SKM-1 (cell line): ENCODE measurements around the gene MRGPRG.
"Not testable (repeated sequence)": the region's sequence is repeated elsewhere in the genome, so short reads cannot be mapped to it uniquely, and the experiment has no call there.

Experiments used
- DNase-seq: peaks from one replicate; lab custom pipeline; 2025; ENCODE audit not compliant: unreplicated experiment; lab: John Stamatoyannopoulos, UW

MRGPRG gene, protein sequence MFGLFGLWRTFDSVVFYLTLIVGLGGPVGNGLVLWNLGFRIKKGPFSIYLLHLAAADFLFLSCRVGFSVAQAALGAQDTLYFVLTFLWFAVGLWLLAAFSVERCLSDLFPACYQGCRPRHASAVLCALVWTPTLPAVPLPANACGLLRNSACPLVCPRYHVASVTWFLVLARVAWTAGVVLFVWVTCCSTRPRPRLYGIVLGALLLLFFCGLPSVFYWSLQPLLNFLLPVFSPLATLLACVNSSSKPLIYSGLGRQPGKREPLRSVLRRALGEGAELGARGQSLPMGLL

DNA sequence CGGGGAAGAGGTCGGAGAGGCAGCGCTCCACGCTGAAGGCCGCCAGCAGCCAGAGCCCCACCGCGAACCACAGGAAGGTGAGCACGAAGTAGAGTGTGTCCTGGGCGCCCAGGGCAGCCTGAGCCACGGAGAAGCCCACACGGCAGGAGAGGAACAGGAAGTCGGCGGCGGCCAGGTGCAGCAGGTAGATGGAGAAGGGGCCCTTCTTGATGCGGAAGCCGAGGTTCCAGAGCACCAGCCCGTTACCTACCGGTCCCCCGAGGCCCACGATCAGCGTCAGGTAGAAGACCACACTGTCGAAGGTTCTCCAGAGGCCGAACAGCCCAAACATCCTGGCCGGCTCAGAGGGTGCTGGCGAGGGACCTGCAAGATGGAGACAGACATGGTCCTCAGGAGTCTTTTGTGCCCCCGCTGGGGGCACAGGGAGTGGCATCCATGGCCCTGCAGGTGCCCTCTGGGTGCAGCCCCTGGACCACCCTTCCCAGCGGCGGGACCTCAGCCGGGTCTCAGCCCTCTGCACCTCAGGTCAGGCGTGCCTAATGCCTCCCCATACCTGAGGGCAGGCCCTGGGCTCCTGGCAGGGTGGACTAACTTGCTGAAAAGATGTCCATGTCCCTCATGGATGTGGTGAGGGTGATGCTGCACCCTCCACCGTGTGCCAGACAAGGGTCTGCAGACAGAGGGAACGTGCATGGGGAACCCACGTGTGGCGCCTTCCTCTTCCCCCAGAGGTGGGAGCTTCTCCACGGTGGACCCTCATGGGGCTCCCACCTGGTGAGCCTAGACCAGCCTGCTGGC is at the start of gene MRGPRG:
MRGPRG (minus strand) TSS at position 331 of the 798 bp plus-strand sequence; CDS start at position 331, 0 bp downstream.
- DNase-seq: no peak

DNA sequence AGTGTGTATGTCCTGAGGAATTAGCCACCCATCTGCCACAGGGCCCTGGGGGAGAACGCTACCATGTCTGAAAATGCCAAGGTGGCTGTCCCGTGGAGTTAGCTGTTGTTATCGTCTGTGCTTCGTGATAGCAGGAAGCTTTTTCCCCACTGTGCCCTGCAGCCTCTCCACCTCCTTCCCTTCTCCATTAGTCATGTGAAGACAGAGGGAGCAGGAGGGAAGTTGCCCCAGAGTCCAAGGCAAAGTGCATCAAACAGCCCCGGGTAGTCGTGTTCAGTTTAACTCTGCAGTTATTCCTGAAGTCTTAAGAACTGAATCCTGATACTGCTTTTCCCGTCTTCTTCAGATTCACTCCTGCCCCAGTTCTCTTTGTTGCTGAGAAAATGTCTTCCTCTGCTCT is 43.9 kb upstream of the MRGPRG start:
- DNase-seq: not testable (repeated sequence)

DNA sequence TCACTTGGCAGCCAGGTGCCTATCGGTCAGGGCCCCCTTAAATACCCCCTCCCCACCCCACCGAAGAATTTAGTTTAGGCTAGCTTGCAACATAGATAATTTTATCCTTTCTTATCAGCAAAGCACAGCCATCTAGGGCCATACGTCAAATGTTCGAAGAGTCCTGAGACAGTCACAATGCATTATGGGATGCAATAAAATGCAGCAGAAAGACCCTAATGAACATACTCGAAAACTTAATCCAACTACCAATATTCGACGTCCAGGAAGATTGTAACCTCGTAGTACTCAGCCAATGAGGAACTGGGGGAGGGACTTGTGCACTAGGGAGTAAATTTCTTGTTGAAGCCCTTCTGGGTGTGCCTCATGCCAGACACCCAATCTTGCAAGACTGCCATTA is 43.2 kb upstream of the MRGPRG start:
- DNase-seq: not testable (repeated sequence)

DNA sequence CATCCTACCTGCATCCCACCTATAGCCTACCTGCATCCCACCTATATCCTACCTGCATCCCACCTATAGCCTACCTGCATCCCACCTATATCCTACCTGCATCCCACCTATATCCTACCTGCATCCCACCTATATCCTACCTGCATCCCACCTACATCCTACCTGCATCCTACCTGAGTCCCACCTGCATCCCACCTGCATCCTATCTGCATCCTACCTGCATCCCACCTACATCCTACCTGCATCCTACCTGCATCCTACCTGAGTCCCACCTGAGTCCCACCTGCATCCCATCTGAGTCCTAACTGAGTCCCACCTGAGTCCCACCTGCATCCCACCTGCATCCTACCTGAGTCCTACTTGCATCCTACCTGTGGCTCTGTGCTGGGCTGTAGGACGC is 38.9 kb upstream of the MRGPRG start:
- DNase-seq: not testable (repeated sequence)

DNA sequence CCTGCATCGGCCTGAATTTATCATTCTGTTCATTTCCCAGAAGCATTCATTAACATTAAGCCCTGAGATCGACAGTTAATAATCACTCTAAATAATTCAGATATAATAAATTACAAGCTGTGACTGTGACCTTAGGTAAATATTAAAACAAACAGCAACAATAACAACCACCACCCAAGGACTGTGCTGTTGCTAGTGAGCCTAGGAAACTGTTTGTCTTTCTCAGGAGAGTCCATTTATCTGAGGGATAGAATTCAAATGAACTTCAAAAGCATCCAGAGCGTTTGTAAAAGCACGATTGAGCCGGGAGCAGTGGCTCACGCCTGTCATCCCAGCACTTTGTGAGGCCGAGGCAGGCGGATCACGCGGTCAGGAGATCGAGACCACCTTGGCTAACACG is 36.6 kb upstream of the MRGPRG start:
- not testable (repeated sequence) for DNase-seq

DNA sequence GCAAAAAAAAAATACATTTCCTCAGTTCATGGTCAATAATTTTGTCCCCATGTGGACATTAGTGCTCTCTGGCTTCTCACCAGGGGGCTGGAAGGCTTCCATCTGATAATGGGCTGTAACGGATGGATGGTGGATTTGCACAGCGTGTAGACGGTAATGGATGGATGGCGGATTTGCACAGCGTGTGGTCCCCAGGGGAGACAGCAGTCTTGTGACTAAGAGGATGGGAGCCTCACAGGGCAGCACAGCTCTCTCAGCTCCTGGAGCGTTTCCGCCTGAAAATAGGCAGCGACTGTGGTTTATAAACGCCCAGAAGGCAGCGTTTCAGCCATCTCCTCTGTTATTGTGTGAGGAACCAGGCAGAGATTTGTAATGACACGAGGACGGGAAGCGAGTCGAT is 36.2 kb upstream of the MRGPRG start:
- DNase-seq: not testable (repeated sequence)

DNA sequence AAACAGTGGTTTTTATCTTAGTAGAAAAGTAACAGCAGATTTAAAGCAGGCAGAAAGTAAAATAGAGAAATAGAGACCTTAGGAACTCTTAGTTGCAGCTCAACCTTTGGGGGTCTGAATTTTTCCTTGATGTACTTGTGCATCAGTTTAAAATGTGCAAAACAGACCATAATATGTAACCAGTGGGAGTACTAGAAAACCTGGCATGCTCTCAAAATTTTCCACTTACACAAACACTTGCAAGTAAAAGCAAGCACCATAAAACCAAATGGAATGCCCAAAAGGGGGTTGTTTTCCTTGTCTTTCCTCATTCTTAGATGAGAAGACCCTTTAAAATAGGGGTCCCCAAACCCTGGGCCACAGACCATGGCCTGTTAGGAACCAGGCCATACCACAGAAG is 26.5 kb upstream of the MRGPRG start:
- DNase-seq: no peak

DNA sequence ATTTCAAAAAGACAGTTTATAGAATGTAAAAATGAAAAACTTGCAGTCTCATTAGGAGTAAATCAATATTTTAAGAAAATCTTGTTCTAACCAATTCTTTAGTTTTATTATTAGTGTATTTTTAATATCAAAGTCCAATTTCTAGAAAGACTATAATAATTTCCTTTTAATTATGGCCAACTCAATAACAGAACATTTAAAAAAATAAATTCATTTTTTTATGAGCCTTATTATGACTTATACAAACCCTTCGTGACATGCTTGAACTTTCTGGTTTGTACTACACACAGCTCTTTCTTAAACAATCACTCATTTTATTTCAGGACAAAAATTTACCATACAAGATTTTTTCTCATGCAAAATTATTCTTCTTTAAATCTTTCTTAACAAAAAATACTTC is 25.3 kb upstream of the MRGPRG start:
- DNase-seq: no peak

DNA sequence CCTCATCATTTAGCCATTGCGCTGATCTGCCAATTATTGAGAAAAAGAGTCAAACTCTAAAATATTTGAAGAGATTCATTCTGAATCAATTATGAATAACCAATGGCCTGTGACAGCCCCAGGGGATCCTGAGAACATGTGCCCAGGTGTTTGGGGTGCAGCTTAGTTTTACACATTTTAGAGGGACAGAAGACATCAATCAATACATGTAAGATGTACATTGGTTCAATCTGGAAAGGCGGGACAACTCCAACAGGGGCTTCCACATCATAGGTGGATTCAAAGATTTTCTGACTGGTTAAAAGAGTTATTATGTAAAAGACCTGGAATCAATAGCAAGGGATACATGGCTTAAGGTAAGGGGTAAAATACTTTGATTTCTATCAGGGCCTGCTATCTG is 18.5 kb upstream of the MRGPRG start:
- no peak for DNase-seq

DNA sequence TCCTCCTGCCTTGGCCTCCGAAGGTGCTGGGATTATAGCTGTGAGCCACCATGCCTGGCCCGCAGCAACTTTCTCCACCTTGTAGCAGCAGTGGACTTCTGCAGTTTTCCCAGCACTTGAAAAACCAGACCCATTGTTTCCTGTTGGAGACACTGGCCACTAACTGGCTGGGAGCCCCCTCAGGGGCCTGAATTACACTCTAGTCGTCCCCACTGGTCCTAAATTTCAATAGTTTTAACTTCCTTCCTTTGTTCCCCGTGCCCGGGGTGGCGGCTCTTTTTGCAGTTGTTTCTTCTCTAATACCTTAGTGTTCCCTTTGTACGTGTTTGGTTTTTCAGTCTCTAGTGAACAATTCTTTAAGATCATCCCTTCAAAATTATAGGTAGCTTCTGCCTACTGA is 16.2 kb upstream of the MRGPRG start:
- no peak for DNase-seq

DNA sequence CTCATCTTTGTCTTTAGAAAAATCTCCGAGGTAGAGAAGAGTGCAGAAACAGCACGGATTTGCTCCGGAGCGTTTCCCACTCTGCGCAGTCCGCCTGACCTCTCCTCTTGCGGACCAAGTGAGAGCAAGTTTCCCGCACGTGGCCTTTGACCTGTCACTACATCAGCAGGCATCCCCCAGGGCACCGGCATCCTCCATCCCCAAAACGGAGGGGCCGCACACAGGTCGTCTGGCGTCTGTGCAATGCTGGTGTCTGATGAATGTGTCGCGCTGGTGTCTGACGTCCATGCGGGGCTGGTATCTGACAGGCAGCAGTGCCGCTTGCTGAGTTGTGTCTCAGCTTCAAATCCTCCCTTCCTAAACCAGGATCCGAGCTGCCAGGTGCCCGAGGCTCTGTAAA is 14.3 kb upstream of the MRGPRG start:
- DNase-seq: no peak

DNA sequence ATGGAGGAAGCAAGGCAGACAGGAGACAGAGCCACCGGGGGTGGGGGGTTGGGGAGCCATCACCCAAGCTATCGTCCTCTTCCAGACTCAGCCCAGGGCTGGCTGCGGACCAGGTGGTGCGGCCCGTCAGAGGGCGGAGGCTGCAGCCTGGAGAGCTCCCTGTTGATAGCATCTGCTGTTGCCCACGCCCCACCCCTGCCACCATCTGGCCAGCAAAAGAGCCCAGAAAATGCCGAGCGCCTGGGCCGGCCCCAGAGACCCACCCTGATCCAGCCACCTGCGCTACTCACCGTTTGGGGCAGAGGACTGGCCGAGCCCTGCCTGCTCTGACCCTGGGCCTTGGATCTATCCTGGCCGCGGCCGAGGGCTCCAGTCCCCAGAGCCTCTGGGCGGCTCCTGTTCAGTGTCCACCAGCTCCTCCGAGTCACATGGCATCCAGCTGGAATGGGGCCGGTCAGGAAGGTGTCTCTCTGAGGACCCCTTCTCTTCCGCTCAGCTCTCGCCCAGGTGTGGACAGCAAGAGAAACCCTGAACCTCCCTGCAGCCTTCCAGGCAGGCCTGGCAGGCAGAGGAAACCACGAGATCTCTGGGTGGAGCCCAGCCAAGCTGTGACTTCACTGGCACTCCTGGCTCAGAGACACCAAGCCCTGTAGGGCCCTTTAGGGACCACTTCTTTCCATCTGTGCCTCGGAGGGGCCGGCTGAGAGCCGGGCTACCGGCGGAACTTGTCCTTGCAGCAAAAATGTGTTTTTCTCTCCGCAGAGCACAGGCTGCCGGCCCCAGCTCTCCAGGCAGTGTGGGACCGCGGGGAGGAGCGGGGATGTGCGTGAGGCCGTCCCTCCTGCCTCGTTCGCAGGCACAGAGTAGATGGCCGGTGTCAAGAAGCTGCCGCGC is 13.5 kb upstream of the MRGPRG start, which contains the start of gene MRGPRE:
MRGPRE (minus strand) TSS at position 567 of the 894 bp plus-strand sequence. CDS start 3,618 bp downstream, outside the sequence.
- no peak for DNase-seq

DNA sequence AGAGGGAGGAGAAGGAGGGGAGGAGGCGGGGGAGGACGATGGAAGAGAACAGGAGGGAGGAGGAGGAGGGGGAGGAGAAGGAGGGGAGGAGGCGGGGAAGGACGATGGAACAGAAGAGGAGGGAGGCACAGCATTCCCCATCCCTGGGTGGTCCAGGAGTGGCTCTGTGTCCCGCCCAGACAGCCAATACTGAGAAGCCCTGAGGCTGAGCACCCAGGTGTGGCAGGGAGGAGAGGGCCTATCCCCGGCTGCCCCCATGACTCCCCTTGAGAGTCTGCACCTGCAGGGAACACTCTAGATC is 12.9 kb upstream of the MRGPRG start:
- DNase-seq: no peak

DNA sequence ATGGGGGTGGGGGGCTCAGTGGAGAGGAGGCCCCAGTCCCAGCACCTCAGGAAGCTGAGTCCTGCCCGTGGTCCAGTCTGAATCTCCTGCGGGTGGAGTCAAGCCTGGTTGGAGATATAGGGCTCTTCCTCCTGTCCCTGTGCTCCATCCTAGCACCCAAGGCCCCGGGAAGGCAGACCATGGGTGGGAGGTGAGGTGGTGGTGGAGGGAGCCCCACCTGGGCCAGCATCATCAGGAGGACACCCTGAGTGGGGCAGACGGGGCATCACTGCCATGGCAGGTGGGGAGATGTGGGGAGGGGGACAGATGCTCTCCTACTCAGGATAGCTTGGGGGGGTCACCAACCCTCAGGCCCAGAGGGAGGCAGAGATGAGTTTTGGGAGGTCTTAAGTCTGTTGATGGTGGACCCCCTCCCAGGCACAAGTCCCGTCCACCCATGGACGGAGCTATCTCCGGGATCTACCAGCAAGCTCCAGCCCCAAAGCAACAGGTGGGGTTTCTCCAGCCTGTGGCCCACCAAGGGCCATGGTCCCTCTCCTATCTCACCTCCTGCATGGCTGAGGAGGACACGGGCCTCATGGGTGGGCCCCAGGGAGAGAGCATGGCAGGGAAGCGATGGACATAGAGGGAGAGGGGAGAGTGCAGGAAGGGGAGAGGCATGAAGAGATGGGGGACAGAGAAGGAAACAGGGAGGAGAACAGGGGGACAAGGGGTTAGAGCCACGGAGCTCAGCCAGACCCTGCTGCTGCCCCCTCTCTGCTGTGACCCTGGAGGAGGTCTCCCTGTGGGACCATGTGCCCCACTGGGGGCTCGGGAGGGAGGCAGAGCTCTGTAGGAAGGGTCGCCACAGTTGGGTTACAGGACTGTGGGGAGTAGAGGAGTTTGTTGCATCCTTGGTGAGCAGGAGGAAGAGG is 12.3 kb upstream of the MRGPRG start:
- no peak for DNase-seq

DNA sequence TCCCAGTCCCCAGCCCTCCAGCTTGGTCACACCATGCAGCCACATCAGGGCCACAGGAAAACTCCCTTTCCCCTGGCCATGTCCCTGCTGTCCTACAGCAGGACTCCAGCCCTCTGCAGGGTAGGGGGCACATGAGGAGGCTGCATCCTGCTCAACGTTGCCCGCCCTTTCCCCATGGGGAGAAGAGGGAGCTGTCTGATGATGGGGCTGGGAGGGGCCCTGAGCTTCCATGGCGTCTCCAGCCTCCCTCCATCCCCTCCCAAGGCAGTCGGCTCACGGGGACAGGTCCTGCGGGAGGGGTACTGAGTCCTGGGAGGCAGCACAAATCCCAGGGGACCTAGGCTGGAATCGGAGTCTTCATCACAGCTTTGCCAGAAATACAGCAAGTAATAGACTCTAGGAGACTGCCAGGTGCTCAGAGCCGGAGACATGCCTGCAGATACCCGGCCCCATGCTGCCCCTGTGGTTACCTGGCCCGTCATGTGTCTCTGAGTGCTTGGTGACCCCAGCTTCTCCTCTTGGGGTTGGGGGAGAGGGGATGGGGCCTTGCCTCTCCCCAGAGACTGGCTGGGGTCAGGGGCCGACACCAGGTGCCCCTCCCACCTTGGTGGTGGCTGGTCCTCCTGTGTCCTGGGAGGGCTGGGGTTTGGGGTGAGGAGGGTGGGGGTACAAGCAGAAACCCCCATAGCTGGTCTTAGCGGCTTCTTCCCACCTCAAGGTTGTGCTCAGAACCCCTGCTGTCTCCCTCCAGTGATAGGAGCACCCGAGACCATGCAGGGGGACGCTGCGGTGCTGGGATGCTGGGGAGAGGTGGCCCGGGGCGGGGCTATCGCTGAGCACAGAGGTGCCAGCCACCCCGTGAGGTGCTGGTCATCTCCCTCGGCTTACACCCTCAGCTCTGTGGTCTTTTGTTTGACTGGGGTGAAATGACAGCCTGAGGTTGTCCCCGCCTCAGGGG is 11.3 kb upstream of the MRGPRG start:
- no peak for DNase-seq

DNA sequence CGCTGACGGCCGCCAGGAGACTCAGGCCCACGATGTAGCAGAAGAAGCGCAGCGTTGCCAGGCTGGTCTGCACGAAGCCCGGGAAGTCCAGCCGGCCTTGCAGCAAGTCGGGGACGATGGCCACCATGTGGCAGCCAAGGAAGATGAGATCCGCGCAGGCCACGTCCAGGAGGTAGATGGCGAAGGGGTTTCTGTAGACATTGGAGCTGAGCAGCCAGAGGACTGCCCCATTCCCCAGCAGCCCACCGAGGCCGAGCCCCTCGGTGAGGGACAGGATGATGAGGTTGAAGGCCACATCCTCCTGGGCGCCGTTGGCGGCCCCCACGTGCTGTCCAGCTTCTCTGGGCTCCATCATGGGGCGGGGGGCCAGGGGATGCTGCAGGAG is 9.8 kb upstream of the MRGPRG start:
- no peak for DNase-seq

DNA sequence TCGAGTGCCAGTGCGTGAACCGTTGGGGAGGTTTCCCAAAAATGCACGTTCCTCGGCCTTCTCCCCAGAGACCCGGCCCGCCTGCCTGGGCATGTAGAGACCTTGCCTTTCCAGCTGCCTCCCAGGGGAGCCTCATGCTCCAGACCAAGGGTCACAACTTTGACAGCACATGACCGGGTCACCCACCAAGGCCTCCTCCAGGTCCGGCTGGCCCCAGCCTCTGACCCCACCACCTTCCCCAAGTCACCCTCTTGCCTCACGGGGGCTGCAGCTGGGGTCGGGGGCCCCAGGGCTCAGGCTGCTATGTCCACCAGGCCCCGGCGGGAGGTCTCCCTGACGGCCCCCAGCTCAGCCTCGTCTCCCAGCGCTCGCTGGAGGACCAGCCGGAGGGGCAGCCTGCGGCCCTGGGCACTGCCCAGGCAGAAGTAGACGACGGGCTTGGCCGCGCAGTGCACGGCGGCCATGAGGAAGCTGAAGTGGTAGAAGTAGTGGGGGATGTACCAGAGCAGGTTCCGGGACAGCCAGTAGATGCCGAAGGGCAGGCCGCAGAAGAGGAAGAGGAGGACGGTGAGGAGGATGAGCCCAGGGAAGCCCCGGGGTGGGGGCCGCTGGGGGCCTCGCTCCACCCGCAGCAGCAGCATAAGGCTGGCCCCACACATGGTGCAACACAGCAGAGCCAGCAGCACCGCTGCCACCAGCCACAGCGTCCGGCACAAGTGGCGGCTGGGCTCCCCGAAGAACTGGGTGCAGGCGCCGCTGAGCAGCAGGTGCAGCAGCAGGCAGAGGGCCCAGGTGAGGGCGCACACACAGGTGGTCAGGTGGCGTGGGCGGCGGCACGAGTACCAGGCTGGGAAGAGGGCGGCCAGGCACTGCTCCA is 9.2 kb upstream of the MRGPRG start:
- DNase-seq: no peak

DNA sequence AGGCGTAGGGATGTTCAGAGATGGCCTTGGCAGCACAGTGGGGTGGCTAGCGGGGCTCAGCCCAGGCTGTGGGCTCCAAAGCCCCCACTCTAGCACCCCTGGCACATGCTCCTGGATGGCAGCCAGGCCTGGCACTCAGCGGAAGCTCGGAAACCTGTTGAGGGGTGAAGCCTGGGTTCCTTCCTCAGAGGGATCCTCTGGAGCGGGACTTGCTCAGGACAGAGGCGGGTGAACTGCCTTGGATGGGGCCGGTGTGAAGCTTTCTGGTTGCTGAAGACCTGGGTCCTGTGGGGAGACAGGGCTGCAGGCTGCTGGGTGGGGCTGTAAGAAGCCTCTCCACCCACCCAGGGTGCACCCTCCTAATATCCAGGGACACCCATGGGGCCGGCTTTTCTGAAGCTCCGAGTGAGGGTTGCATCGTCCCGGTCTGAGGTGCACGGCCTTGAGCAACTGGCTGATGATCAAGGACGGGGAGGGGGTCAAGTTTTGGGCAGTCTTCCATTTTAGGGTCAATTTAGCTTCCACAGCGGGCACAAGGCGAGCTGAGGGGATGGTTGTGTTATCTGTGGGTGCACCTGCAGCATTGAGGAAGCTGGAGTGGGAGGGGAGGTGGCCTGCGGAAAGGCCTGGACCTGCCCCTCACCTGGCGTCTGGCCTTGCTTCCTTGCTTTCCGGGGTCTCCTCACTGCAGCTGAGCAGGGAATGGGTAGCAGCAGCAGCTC is 8.4 kb upstream of the MRGPRG start:
- no peak for DNase-seq
